Skeletal muscle cell (primary cell): ENCODE results near the gene VANGL1.

Source experiments
- DNase-seq: peaks from one replicate; pipeline ENCODE4 v3.0.0-alpha.2; 2010; ENCODE audit warnings: low read depth
- H3K4me3 ChIP-seq: 2 replicates; pipeline ENCODE4 v1.5.1; 2011; ENCODE audit warnings: low read depth, mild to moderate bottlenecking, control low read depth, low read length, moderate library complexity

The VANGL1 gene

DNA sequence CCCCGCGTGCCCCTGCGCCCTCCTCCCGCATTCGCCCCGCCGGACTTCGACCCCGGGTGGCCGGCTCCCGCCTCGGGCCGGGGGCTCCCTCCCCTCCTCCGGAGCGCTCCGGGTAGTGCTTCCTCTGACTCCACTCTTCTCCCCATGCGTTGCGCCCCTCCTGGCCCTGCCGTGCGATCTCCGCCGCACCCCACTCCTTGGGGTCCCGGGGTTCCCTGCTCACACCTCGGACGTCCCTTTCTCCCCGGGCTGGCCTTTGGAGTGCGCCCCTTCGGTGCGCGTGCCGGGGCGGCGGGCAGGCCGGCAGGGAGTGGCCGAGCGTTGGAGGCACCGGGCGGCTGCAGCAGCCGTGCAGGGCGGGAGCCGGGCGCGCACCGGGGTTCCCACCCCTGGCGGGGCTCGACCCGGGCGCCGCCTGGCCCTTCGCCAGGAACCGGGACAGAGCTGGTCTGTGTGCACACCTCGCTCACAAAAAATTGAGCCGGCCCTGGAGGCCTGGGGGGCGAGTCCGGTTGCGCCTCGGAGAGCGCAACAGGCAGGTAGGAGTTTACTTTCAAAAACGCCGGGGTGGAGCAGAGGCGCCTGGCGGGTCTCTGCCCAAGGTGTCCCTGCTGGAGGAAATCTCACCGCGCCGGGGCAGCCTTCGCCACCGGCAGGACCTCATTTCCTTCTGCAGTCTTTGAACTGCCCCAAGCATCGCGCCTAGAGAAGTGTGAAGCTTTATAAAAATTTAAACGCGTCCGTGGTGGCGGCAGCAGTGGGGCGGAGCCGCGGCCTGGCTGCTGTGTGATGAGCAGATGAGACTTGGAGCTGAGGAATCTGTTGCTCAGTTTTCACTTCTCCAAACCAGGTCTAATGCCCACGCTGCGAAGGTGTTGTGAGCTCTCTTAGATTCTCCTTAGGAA lies 650 bp downstream of the VANGL1 start:
- DNase-seq = no peak
- H3K4me3 ChIP-seq = peak overlapping the region; percentile 90

DNA sequence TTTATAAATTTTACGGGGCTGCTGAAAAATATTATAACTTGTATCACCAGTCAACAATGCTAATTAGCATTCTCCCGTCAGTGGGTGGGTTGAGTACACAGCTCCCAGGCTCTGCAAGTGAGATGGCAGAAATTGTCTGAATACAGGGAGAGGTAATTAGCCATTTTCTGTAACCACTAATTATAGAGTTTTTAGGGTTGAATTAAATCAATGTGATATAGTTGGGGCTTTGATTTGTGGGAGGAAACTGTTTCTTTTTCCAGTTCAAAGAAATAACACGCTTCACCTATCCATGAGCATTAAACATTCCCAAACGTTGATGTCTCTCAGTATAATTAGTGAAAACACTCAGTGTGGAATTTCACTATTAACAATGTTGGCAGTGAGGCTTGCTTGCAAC lies 1.5 kb downstream of the VANGL1 start:
- peak overlapping the region; percentile 90 for H3K4me3 ChIP-seq
- no peak for DNase-seq

DNA sequence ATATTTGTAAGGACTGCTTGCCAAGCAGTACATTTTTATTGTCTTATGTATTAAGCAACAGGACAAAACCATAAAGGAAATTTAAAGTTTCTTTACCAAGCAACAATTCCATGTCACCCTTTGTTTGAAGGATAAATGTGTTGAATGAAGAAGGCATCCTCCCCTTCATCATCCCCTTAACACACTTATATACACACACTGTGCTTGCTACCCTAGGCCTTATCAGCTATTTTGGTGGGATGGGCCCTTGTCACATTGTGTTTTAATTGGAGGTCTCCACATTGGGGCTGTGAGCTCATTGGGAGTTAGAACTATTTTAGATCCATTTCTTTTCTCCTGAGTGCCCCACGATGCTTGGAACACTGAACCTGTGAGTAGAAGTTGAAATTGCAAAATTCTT lies 1.9 kb downstream of the VANGL1 start:
- no peak overlapping the region for H3K4me3 ChIP-seq
- DNase-seq = no peak

- no peak for DNase-seq
- H3K4me3 ChIP-seq = no peak overlapping the region
Observed at GRCh38 chr1:115644109-115644508, 2.3 kb downstream of the VANGL1 start.

DNA sequence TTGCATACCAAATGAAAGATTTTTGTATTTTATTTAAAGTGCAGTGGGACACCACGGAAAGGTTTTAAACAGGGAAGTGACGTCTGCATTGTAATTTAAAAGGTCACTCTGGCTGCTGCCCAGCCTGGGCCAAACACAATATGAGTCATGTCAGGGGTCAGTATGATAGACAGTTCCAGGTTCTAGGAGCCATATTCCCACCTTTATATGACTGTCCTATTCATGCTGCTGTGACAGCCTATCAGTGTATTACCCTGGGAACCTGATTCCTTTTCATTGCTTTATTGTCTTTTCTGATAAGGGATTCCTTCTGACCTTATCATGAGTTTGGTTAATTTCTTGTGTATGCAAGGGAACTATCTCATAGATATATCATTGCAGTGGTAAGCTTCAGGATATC lies 5.3 kb downstream of the VANGL1 start:
- no peak for DNase-seq
- H3K4me3 ChIP-seq = no peak overlapping the region

DNA sequence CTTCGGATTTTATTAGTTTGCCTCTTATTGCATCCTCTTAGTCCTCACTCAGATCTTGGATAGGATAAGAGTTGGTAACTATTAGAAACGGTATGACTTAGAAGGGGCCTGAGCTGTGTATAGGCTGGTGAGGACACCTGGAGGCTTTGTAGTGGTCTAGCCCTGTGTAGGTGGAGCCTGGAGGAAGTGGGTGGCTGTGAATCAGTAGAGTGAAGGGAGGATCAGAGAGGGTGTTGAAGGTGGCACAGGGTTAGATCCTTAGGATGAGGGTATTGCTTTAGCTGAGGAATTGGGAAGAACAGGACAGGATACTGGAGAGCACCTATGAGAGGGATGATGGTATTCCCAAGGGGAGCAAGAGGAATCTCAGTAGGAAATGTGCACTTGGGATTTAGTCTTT lies 5.7 kb downstream of the VANGL1 start:
- H3K4me3 ChIP-seq = no peak overlapping the region
- DNase-seq = no peak

- no peak overlapping the region for H3K4me3 ChIP-seq
- DNase-seq = no peak
Observed at GRCh38 chr1:115647919-115648650, 6.3 kb downstream of the VANGL1 start.

DNA sequence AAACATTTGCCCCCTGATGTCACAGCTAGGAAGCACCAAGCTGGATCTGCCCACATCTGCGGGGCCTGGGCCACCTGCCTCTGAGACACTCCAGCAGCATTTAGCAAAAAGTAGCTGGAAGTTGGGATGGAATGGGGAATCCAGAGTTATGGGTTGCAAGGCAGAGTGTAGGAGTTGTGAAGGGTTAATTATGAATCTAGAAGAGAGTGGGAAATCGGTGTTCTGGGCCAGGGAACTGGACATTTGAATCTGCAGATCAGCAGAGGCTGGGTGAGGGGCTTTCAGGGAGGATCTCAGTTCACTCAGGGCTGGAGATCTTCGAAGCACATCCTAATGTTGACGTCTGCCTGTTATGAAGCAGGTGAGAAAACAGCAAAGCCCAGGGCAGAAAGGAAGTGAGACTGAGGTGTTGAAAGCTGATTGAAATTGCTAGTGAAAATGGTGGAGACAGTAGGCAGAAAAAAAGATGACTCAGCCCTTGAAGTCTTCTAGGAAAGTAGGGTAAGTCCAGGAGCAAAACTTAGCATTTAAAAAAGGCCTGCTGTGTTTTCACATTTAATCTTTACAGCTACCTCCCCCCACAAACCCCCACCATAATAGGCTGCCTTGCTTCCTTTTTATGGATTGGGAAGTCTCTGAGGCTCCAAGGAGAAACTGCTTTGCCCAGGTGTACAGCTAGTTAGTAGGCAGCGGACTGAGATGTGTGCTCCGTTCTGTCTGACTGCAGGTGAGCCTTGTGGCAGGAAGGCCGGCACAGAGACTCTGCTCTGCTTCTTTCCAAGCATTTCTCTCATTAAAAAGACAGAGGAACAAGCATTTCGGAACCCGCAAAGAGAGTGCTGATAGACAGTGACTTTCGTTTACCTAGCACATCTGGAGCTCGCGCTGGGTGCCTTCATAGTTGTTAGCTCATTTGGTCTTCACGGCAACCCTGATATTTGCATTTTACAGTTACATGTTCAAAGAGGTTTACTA lies 7.2 kb downstream of the VANGL1 start:
- no peak for DNase-seq

GRCh38 chr1:115649964-115650363 lies 8.2 kb downstream of the VANGL1 start:
- no peak for DNase-seq
- no peak overlapping the region for H3K4me3 ChIP-seq

More for the DNA sequence above, 7.2 kb downstream of the VANGL1 start:
- no peak overlapping the region for H3K4me3 ChIP-seq

DNA sequence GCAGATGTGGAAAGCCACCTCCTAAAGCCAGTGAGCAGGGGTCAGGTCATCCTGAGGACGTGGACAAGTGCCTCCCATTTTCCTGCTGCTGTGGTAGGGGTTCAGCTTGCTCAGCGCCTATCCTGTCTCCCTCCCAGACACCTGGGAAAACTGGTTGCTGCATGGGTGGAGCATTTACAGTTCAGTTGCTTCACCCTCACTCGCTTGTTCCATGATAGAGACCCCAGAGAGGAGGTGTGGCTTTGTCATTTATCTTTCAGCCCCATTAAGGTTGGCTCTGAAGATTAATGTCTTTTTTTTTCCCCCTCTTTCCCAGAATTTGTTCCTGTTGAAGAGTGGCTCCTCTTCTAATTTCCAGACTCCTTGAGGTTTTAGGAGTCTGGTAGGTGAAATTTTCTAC lies 9.2 kb downstream of the VANGL1 start:
- no peak overlapping the region for H3K4me3 ChIP-seq
- DNase-seq = no peak

- DNase-seq = no peak
- H3K4me3 ChIP-seq = no peak overlapping the region
Observed at GRCh38 chr1:115651391-115651790, 9.6 kb downstream of the VANGL1 start.

- no peak overlapping the region for H3K4me3 ChIP-seq
- no peak for DNase-seq
Observed at GRCh38 chr1:115652236-115652788, 10.5 kb downstream of the VANGL1 start.

DNA sequence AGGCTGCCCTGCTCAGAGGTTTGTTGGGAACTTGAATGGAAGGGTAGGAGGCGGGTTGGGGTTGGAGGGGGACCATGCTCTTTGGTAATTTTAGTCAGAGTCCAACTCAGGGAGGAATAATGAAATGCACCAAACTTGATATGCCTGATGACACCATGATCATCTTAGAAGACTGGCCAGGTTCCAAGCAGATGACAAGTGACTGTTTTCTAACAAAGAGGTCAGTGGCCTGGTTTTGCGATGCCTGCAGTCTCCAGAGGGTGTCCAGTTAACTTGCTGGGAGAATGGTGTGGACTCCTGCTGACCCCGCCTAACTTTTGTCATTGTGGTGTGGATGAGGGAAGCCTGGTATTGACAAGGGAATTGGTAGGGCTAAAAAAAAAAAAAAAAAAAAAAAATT lies 12.4 kb downstream of the VANGL1 start:
- no peak for DNase-seq
- no peak overlapping the region for H3K4me3 ChIP-seq

DNA sequence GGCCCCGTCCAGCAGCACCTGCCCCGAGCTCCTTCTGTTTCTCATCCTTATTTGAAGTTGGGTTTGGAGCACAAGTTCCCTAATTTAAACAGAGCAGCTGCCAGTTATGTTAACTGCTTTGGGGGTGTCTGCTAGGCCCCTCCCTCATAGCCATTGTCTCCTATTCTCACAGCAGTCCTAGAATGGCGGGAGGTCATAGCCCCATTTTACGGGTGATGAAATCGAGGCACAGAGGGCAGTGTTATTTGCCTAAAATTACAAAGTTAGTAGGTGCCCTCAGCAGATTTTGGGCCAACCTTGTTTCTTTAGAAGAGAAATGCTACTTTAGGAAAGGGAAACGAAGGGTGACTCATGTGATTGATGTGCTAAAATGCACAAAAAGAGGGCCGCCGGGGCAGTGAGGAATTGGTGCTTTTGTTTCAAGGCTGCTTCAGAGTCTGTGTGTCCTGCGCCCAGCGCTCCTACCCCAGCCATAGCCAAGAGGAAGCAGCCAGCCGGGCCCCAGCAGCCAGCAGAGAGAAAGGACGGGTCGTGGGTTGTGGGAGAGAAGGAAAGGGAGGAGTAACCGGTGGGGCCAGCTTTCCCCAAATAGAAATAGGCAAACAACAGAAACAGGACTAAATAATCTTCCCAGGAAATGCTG lies 13.0 kb downstream of the VANGL1 start:
- no peak overlapping the region for H3K4me3 ChIP-seq

GRCh38 chr1:115655306-115655663 lies 13.5 kb downstream of the VANGL1 start:
- no peak for DNase-seq
- H3K4me3 ChIP-seq = no peak overlapping the region

More for the DNA sequence above, 13.0 kb downstream of the VANGL1 start:
- DNase-seq = no peak

DNA sequence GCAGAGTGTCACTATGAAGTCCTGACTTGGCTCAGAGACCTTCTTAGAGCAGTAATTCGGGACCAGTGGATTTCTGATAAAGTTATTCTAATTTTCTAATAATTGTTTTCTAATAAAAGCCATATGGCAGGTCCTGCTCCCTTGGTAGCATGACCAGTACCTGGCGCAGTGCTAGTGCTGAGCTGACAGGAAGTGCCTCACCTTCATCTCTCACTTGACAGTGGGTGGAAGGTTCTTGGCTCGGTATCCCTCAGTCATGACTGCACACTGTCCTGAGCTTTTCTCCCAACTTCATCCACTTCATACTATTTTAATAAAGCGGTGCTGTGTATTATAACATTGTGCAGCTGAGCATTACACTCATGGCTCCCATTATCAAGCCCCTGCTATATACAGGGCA lies 14.1 kb downstream of the VANGL1 start:
- DNase-seq = no peak
- H3K4me3 ChIP-seq = no peak overlapping the region

- DNase-seq = no peak
- no peak overlapping the region for H3K4me3 ChIP-seq
Observed at GRCh38 chr1:115656461-115657077, 14.8 kb downstream of the VANGL1 start.

DNA sequence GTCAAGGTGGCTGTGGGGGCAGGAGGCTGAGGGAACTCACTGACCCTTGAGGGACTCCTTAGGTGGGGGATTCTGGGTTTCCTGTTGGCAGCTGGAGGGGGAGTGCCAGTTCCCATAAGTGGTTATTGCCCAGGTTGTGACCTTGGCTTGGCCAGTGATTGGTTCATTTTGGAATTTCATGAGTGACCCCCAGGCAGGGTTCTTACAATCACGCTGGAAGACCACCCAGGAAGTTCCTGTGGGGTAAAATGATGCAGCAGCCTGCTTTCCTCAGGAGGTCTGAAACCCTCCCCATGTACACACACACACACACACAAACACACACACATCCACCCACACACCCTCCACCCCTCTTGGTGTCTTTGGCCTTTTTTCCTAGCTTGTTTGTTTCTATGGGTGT lies 16.9 kb downstream of the VANGL1 start:
- no peak for DNase-seq
- H3K4me3 ChIP-seq = no peak overlapping the region

- DNase-seq = no peak
- H3K4me3 ChIP-seq = no peak overlapping the region
Observed at GRCh38 chr1:115660151-115660550, 18.4 kb downstream of the VANGL1 start.
